ENCODE measurements around the gene EXOC4.

Gene EXOC4

GRCh38 chr7:133683182-133683454 is 430.2 kb downstream of the EXOC4 start:
- DNase-seq = no peak

DNA sequence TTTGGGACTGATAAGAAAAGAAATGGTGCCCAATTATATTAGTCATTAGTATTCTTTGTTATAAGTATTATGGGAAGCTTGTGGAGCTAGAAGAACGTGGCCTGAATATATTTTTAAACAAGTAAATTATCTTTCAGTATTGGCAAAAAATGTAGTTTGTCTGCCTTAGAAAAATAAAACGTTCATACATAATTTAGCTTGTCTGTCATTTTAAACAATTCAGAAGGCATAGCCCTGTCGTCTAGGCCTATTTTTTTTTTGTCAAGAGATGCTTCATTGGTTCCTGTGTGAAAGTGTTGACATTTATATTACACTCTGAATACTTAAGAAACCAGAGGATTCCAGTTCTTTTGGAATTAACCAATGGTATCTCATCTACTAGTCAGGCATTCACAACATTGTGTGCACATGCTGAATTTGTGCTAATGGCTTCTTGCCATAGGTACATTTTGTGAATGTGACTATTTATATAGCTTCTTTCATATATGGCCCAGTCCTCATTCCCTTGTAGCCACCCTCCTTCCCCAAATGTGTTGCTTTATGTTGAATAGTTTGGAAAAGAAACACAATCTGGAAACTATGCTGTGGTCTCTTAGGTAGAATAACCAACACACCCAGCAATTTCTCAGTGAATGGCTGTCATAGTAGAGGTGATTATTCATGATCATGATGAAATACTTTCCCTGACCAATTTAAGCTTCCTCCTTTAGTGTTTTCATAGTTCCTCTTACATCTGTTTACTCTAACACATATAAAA is 435.8 kb downstream of the EXOC4 start:
- no peak for DNase-seq

GRCh38 chr7:133690740-133691139 is 437.9 kb downstream of the EXOC4 start:
- no peak for DNase-seq

- DNase-seq = no peak
These were observed 439.1 kb downstream of the EXOC4 start for GRCh38 chr7:133691727-133692610.

DNA sequence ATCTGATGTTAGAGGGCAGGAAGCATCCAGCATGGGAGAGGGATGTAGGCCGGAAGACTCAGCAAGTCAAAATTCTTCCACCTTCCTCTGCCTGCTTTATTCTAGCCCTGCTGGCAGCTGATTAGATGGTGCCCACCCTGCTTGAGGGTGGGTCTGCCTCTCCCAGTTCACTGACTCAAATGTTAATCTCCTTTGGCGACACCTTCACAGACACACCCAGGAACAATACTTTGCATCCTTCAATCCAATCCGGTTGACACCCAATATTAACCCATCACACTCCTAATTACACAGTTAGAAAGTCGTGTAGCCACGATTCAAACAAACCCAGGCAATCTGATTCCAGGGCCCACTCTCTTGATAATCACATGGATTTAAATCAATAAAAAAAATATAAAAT is 440.4 kb downstream of the EXOC4 start:
- no peak for DNase-seq

DNA sequence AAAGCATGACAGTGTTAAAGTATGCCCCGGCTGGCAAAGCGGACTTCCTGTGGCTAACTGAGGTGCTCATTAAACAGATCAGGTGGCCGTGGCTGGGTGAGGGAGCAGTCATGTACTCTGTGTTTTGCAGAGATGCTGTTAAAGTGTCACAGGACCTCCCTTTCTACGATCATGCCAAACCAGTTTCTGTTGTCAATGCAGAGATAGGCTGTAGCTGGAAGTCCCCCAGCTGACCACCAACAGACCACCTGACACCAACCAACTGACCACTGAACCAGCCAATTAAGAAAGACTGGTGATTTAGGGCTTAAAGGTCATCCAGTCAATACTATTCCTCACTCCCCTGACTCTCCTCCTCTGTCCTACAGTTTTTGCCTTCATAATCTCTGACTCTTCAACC is 443.2 kb downstream of the EXOC4 start:
- DNase-seq = no peak

DNA sequence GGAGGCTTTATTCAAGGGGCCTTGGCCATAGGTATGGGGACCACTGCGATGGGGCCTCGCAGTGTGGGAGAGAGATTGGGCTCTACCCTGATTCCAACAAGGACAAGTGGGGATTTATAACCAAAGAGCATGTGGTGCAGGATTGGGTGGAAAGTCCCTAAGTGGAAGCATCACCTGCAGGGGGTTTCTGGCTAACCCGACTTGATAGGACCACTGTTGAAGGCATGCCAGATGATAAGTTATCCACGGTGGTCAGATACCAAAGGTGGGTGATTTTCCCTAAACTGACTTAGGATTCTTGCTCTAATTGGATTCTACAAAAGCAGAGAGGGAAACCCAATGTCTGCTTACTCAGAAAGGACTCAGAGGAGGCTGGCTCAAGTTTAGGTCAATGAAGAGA is 444.7 kb downstream of the EXOC4 start:
- no peak for DNase-seq

DNA sequence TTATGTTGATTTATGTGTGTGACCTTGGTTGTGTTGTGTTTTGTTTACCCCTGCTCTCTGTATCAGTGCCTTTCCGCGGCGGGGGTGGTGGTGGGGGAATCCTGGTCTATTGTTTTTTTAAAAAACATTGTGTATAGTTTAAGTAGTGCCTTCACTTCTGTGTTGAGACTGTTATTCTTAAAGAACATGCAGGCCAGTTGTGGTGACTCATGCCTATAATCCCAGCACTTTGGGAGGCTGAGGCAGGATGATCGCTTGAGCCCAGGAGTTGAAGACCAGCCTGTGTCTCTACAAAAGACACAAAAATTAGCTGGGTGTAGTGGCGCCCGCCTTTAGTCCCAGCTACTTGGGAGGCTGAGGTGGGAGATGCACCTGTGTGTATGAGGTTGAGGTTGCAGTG is 445.2 kb downstream of the EXOC4 start:
- DNase-seq = no peak

DNA sequence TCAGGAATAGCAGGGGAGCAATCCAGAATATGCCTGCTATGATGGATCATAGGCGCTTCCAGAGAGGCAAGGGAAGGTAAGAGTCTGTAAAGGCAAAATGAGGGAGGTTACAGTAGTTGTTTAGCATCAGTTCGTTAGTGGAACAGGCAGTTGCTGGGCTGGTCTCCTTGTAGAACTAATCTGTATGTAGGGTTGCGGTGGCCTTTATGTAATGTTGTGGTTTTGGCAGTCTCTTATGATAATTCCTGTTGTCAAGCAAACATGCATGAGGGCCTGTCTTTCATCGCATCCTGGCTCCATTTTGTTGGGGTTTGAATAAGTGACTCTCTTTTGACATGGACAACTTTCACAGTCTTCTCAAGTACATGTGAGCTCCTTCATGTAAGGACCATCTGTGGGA is 446.5 kb downstream of the EXOC4 start:
- DNase-seq = no peak

DNA sequence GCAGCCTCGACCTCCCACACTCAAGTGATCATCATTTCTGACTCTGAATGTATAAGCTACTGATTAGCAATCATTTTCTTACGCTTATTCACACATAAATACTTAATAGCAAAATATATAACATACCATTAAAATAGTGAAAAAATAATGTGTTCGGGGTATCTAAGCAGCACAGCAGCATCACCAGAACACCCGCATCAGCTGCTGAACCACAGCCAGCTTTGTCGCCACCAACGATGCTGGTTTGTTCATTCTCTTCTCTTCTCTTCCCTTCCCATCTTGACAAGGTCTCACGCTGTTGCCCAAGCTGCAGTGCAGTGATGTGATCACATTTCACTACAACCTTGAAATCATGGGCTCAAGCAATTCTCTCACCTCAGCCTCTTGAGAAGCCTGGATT is 449.2 kb downstream of the EXOC4 start:
- DNase-seq = no peak

DNA sequence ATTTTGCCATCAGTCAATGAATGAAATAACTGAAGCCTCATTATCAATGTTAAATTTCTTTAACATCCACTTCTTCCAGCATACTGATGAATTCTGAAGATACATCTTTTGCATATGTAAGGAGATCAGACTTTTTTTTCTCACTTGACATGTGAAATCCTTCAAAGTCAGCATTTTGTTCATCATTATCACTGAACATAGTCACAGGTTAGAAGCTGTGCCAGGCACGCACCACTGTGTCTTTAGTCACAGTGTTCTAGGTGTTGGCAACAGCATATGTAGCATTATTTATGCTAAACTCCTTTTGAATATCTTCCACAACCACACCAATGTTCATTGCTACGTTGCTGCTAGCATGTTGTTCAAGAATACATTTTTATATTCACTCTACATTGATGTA is 450.1 kb downstream of the EXOC4 start:
- DNase-seq = no peak

- DNase-seq = no peak
These were observed 450.7 kb downstream of the EXOC4 start for GRCh38 chr7:133703547-133703946.

GRCh38 chr7:133704453-133704852 is 451.6 kb downstream of the EXOC4 start:
- no peak for DNase-seq

DNA sequence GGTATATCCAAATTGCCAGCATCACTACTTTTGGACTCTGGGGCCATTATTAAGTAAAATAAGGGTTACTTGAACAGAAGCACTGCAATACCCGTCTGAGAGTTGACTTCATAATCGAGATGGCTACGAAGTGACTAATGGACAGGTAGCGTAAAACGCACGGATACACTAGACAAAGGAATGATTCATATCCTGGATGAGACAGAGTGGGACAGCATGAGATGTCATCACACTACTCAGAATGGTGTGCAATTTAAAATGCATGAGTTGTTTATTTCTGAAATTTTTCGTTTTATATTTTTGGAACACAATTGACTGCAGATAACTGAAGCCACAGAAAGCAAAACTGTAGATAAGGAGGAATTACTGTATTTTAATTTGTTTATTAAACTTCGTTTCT is 452.7 kb downstream of the EXOC4 start:
- no peak for DNase-seq

DNA sequence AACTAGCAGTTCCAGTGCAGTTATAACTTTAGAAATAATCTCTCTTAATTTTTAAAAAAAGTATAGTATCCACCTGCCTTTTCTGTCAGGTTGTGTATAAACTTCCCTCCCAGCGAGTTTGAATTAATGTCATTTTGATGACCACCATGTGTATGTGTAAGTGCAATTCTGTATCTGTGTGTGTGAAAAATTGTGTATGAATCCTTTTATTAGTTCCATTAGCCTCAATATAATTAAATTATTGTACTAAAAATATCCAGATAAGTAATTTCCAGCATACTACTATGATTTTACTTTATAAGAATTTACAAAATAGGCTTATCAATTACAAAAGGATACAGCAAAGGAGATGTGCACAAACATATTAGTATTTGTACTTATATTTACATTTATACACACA is 453.1 kb downstream of the EXOC4 start:
- no peak for DNase-seq

DNA sequence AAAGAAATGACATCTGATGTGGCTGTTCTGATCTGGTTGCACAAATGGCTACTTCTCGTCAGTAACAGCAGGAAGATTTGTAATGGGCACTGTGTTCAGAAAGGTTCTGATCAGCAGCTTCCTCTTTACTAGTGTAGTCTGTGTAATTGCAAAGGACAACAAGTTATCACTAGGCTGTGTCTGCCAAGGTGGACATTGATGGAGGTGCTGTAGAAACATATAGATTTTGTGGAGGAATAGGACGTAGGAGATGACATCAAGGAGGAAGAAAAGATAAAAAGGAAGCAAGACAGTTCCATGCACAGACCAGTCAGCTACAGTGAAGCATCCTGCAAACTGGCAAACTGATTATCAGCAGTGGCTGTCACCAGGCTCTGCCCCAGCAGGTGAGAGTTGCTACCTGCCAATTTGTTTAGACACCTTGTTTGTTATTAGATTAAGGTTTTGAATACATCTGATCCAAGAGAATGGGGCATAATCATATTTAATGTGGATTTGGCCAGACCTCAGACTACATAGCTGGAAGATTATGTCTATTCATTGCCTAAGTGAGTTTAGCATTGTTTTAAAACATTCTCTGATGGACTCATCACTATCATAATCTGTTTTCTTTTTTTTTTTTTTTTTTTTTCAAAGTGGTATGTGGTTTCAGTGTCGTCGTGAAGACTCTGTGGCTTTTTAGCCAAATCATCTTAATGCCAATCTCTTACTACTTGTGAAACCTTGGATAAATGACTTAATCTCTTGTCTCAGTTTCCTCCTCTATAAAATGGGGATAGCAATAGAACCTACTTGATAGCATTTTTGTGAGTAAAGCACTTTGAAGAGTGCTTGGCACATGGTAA is 456.4 kb downstream of the EXOC4 start:
- DNase-seq = no peak

DNA sequence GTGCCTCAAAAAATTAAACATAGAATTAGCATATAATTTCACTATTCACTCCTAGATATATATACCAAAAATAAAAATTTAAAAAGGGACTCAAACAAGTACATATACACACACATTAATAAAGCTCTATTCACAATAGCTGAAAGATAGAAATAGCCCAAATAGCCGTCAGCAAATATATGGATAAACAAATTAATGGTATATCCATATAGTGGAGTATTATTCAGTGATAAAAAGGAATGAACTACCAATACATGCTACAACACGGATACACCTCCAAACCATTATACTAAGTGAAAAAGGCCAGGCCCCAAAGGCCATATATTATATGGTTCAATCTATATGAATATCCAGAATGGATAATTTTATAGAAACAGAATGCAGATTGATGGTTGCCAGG is 459.7 kb downstream of the EXOC4 start:
- no peak for DNase-seq

GRCh38 chr7:133714654-133715053 is 461.8 kb downstream of the EXOC4 start:
- DNase-seq = no peak

- no peak for DNase-seq
These were observed 465.3 kb downstream of the EXOC4 start for GRCh38 chr7:133718131-133718530.

- no peak for DNase-seq
These were observed 470.2 kb downstream of the EXOC4 start for GRCh38 chr7:133723044-133723443.

DNA sequence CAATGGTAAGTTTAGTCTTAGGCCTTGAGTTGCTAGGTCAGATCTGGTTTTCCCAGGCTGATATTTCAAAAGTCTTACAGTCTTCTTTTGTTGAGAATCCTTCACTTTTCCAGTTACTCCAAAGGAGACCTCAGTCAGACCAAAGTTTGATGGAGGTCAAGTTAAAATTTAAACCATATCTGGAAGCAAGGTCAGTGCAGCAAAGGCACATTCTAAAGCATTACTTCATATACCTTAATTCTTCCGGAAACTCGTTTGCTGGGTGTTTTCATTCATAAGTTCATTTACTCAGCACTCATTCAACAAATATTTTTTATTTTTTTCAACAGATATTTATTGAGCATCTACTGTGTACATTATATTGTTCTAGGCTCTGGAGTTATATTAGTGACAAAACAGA is 471.3 kb downstream of the EXOC4 start:
- no peak for DNase-seq

DNA sequence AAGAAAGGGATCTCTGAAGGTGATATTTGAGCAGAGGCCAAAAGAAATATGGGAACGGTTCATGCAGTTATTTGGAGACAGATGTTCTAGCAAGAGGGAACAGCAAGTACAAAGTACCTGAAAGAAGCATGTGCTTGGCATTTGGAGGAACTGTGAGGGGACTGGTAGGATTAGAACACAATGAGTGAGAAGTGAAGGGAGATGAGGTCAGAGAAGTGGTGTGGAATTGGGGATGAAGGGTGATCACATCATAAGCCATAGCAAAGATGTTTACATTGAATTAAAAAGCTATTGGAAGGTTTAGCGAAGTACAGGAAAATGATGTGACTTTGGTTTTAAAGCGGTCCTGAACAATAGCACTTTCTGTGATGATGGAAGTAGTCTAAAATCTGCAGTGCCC is 471.8 kb downstream of the EXOC4 start:
- DNase-seq = no peak

GRCh38 chr7:133727476-133728214 is 474.8 kb downstream of the EXOC4 start:
- DNase-seq = no peak
